ENCODE results near the gene RELN.

RELN gene

GRCh38 chr7:103695521-103695920 is 293.9 kb downstream of the RELN start:
- Histone ChIP-seq H3K9me2 (ENCODE audit: low read depth, low read length) (no peaks in the 10 kb centered on the region), H3K36me3 (ENCODE audit: insufficient read depth, low read length) (no peaks in the 10 kb centered on the region), H3K27me3 (ENCODE audit: insufficient read depth, low read length) (no peaks in the 10 kb centered on the region), H2AFZ (ENCODE audit: low read length) (no peak overlapping the region), H3K27ac (ENCODE audit: low read depth, low read length, poor library complexity, severe bottlenecking) (no peak overlapping the region), H3K9ac (ENCODE audit: low read length) (no peak overlapping the region), H3K9me3 (ENCODE audit: low read length) (no peaks in the 10 kb centered on the region), H3K4me1 (ENCODE audit: insufficient read depth, low read length, severe bottlenecking) (no peaks in the 10 kb centered on the region), H3K4me3 (ENCODE audit: low read depth, low read length, poor library complexity, severe bottlenecking) (no peak overlapping the region), H3K4me2 (ENCODE audit: low read length) (no peak overlapping the region), H3F3A (ENCODE audit: insufficient read depth, low read length) (no peaks in the 10 kb centered on the region), H3K79me2 (ENCODE audit: insufficient read depth, low read length) (no peaks in the 10 kb centered on the region), H4K20me1 (ENCODE audit: insufficient read depth, low read length) (no peaks in the 10 kb centered on the region)
- TF ChIP-seq EZH2 (IDR thresholded peaks at IDR 0.05; ENCODE audit: borderline replicate concordance, low read length) = no peak
- no peak for TF ChIP-seq CTCF (IDR thresholded peaks at IDR 0.05; ENCODE audit: low read length)

- no peak overlapping the region for H3K4me3 ChIP-seq (ENCODE audit: low read depth, low read length, poor library complexity, severe bottlenecking)
- no peaks in the 10 kb centered on the region for H3K9me3 ChIP-seq (ENCODE audit: low read length)
- no peak overlapping the region for H3K9ac ChIP-seq (ENCODE audit: low read length)
- H3F3A ChIP-seq (ENCODE audit: insufficient read depth, low read length) = no peaks in the 10 kb centered on the region
- H3K9me2 ChIP-seq (ENCODE audit: low read depth, low read length) = no peaks in the 10 kb centered on the region
- H3K27ac ChIP-seq (ENCODE audit: low read depth, low read length, poor library complexity, severe bottlenecking) = no peak overlapping the region
- no peak for TF ChIP-seq EZH2 (IDR thresholded peaks at IDR 0.05; ENCODE audit: borderline replicate concordance, low read length)
- TF ChIP-seq CTCF (IDR thresholded peaks at IDR 0.05; ENCODE audit: low read length) = no peak
- no peaks in the 10 kb centered on the region for H3K36me3 ChIP-seq (ENCODE audit: insufficient read depth, low read length)
- H2AFZ ChIP-seq (ENCODE audit: low read length) = no peak overlapping the region
- no peaks in the 10 kb centered on the region for H3K27me3 ChIP-seq (ENCODE audit: insufficient read depth, low read length)
- no peak overlapping the region for H3K4me2 ChIP-seq (ENCODE audit: low read length)
- H3K4me1 ChIP-seq (ENCODE audit: insufficient read depth, low read length, severe bottlenecking) = no peaks in the 10 kb centered on the region
- H4K20me1 ChIP-seq (ENCODE audit: insufficient read depth, low read length) = no peaks in the 10 kb centered on the region
- H3K79me2 ChIP-seq (ENCODE audit: insufficient read depth, low read length) = no peaks in the 10 kb centered on the region
Observed at GRCh38 chr7:103694304-103694703, 295.2 kb downstream of the RELN start.

GRCh38 chr7:103691291-103691690 is 298.2 kb downstream of the RELN start:
- no peaks in the 10 kb centered on the region for H3K27me3 ChIP-seq (ENCODE audit: insufficient read depth, low read length)
- no peak overlapping the region for H3K4me3 ChIP-seq (ENCODE audit: low read depth, low read length, poor library complexity, severe bottlenecking)
- H3K27ac ChIP-seq (ENCODE audit: low read depth, low read length, poor library complexity, severe bottlenecking) = no peak overlapping the region
- H3F3A ChIP-seq (ENCODE audit: insufficient read depth, low read length) = no peaks in the 10 kb centered on the region
- no peak overlapping the region for H3K4me2 ChIP-seq (ENCODE audit: low read length)
- H3K4me1 ChIP-seq (ENCODE audit: insufficient read depth, low read length, severe bottlenecking) = no peaks in the 10 kb centered on the region
- no peaks in the 10 kb centered on the region for H3K9me2 ChIP-seq (ENCODE audit: low read depth, low read length)
- no peaks in the 10 kb centered on the region for H3K9me3 ChIP-seq (ENCODE audit: low read length)
- H4K20me1 ChIP-seq (ENCODE audit: insufficient read depth, low read length) = no peaks in the 10 kb centered on the region
- H3K36me3 ChIP-seq (ENCODE audit: insufficient read depth, low read length) = no peaks in the 10 kb centered on the region
- H3K79me2 ChIP-seq (ENCODE audit: insufficient read depth, low read length) = no peaks in the 10 kb centered on the region
- no peak overlapping the region for H2AFZ ChIP-seq (ENCODE audit: low read length)
- TF ChIP-seq CTCF (IDR thresholded peaks at IDR 0.05; ENCODE audit: low read length) (no peak), EZH2 (IDR thresholded peaks at IDR 0.05; ENCODE audit: borderline replicate concordance, low read length) (no peak)
- H3K9ac ChIP-seq (ENCODE audit: low read length) = no peak overlapping the region

All from OCI-LY1 (cell line).